Suprapubic skin (tissue), 3 donors: Measurements from ENCODE around the gene ANKLE2.

Experiments
- EP300 ChIP-seq: sonication (generic); formaldehyde crosslinking; IDR thresholded peaks from one replicate; pipeline ENCODE4 v1.6.1; 2017; ENCODE audit warnings: antibody characterized with exemption
- POLR2A ChIP-seq, 2 donors: fragments of 450-650 bp; IDR thresholded peaks; one replicate each; pipeline ENCODE4 v1.6.1; 2017; ENCODE audit warnings: antibody characterized with exemption in 2 of 2, mild to moderate bottlenecking in 2 of 2, moderate library complexity in 2 of 2
- TF ChIP-seq, protein P1 (sequence below), 2 donors: fragments of 200-600 bp in 1 of 2; fragments of 450-650 bp in 1 of 2; sonication (generic) in 1 of 2; IDR thresholded peaks; one replicate each; pipeline ENCODE4 v1.5.1; 2016 to 2019; ENCODE audit warnings: antibody characterized with exemption in 2 of 2, mild to moderate bottlenecking in 1 of 2, moderate library complexity in 1 of 2

DNA sequence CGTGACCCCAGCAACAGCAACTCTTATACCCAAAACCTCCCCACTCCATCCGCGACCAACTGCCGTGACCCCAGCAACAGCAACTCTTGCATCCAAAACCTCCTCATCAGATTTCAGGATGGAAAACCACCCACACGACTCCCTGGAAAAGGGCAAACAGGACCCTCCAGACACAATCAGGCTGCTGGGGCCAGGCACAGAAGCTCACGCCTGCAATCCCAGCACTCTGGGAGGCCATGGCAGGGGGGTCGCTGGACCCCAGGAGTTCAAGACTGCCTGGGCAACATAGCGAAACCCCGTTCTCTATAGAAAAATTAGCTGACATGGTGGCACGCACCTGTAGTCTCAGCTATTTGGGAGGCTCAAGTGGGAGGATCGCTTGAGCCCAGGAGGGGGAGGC is 31.3 kb downstream of the ANKLE2 start:
- TF ChIP-seq, protein P1, sequence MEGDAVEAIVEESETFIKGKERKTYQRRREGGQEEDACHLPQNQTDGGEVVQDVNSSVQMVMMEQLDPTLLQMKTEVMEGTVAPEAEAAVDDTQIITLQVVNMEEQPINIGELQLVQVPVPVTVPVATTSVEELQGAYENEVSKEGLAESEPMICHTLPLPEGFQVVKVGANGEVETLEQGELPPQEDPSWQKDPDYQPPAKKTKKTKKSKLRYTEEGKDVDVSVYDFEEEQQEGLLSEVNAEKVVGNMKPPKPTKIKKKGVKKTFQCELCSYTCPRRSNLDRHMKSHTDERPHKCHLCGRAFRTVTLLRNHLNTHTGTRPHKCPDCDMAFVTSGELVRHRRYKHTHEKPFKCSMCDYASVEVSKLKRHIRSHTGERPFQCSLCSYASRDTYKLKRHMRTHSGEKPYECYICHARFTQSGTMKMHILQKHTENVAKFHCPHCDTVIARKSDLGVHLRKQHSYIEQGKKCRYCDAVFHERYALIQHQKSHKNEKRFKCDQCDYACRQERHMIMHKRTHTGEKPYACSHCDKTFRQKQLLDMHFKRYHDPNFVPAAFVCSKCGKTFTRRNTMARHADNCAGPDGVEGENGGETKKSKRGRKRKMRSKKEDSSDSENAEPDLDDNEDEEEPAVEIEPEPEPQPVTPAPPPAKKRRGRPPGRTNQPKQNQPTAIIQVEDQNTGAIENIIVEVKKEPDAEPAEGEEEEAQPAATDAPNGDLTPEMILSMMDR (IDR thresholded peaks at IDR 0.05) = no peak
- no peak for TF ChIP-seq EP300
- no peak for TF ChIP-seq POLR2A (IDR thresholded peaks at IDR 0.05)
